Middle frontal gyrus (tissue), 1 donor: ENCODE data around the gene NPFFR1.
"Not testable (repeated sequence)": the region's sequence is repeated elsewhere in the genome, so short reads cannot be mapped to it uniquely, and the experiment has no call there.

Experiments used
- DNase-seq: peaks from one replicate; pipeline ENCODE4 v3.0.0-alpha.2; 2015; ENCODE audit warnings: low spot score; ENCODE audit errors: extremely low spot score

NPFFR1 gene

DNA sequence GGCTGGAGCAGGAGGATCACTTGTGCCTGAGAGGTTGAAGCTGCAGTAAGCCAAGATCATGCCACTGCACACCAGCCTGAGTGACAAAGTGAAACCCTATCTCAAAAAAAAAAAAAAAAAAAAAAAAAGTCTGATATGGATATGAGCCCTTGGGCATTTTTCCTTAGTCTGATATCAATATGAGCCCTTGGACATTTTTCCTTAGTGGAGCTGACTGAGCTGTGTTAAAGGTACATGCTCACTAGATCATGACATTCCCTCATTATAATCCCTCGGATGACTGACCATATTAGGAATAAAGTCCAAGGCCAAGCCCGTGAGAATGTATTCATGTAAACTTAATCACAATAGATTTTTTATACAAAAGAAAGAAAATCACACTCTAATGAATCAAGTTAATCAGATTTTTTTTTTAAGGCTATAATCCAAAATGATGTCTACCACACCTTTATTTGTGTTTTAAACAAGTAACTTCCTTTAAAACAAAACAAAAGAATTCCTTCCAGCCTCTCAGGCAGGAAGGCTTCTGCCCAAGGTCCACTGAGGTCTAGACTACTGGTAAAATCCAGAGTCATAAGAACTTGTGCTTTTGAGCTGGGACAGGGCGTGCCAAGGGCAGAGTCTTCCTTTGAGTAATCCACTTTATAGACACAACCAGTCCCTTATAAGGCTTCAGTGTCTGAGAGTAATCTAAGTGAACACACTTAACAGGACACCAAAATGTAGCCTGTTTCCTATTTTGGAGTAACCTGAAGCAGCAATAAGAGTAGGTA, 56.1 kb downstream of the NPFFR1 start:
- DNase-seq: no peak

DNA sequence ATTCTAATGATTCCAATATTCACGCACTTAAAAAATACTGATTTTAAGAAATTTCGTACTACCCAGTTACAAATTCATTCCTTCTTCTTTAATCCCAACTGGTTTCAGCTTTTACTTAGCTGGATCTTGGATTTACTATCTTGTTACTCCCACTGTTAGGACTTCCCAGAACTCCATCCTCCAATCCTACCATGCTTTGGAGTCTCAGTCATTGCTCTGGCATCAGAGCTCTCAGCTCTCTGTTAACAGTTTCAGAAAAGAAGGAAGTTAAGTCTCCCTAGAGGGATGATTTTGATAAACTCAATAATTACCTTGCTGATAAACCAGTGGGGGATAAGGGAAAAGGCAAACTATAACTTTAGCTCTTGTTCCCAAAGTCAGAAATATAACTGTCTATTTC, 60.1 kb downstream of the NPFFR1 start:
- no peak for DNase-seq

GRCh38 chr10:70222811-70223447, 60.9 kb downstream of the NPFFR1 start:
- not testable (repeated sequence) for DNase-seq

DNA sequence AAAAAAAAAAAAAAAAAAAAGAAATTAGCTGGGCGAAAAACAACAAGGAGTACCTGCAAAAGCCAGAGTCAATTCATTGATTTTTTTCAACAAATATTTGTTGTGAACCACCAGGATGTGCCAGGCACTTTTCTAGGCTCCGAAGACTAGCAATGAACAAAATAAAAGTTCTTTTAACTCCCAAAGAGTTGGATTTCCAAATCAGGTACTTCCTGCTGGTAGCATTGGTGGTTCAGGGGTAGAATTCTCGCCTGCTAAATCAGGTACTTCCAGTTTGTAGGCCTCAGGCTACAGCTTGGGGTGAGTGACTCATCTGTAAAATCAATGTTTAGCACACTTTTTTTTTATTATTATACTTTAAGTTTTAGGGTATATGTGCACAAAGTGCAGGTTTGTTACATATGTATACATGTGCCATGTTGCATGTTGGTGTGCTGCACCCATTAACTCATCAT, 61.4 kb downstream of the NPFFR1 start:
- DNase-seq: no peak

- no peak for DNase-seq
Observed at GRCh38 chr10:70221030-70221429, 62.8 kb downstream of the NPFFR1 start.

- DNase-seq: no peak
Observed at GRCh38 chr10:70212879-70213278, 70.9 kb downstream of the NPFFR1 start.

GRCh38 chr10:70212277-70212676, 71.5 kb downstream of the NPFFR1 start:
- no peak for DNase-seq

GRCh38 chr10:70206762-70207161, 77.0 kb downstream of the NPFFR1 start:
- DNase-seq: no peak

GRCh38 chr10:70201105-70201504, 82.7 kb downstream of the NPFFR1 start:
- no peak for DNase-seq

GRCh38 chr10:70198696-70199466, 84.9 kb downstream of the NPFFR1 start:
- no peak for DNase-seq
